IPS DF 4.7 (cell line): ENCODE data around the gene SLC46A1.

Experiments used
- DNase-seq: peaks from one replicate; pipeline ENCODE4 v3.0.0-alpha.2; 2013; ENCODE audit warnings: low spot score; ENCODE audit errors: extremely low read depth

Gene SLC46A1

DNA sequence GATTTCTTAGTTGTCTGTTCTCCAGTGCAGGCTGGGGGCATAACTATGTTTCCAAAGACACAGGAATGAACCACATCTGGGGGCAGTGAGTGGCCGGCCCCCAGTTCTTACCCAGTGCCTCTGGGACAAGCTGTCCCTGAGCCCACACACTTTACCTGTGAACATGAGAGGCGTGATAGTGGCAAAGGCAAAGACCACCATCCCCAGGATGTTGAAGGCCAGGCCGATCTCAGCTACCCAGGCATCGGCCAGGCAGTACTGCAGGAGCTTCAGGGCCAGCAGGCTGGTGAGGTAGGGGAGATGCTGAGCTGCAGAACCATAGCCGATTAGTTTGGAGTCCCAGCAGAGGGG is 1.6 kb downstream of the SLC46A1 start:
- DNase-seq: no peak

GRCh38 chr17:28404007-28404406 is 2.0 kb downstream of the SLC46A1 start:
- DNase-seq: no peak

DNA sequence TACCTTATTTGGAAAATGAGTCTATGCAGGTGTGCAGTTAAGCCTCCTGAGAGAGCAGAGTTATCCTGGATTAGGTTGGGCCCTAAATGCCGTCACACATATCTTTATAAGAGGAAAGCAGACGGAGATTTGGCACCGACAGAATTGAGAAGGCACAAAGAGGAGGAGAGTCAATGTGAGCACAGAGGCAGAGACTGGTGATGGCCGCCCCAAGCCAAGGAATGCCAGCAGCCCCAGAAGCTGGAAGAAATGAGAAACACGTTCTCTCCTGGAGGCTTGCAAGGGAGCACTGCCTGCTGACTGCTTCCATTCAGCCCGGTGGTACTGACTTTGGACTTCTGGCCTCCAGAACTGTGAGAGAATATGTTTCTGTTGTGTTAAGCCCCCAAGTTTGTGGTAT is 3.2 kb downstream of the SLC46A1 start:
- no peak for DNase-seq

DNA sequence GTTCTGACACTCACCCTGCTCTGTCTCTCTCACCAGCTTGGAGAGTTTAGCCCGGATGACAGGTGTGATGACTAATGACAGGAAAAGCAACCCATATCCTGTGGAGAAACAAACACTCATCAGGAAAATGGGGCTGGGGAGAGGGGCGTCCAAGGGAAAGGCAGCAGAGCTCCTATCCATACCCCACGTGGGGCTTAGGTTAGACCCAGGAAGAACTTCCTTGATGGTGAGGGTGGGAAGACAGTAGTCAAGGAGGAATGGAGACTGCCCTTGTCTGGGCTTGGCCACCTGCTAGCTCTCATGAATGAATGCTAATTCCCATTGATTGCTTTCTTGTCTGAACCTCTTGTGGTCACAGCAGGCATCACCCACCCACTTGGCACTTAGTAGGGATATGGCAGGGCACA is 3.8 kb downstream of the SLC46A1 start:
- DNase-seq: no peak

DNA sequence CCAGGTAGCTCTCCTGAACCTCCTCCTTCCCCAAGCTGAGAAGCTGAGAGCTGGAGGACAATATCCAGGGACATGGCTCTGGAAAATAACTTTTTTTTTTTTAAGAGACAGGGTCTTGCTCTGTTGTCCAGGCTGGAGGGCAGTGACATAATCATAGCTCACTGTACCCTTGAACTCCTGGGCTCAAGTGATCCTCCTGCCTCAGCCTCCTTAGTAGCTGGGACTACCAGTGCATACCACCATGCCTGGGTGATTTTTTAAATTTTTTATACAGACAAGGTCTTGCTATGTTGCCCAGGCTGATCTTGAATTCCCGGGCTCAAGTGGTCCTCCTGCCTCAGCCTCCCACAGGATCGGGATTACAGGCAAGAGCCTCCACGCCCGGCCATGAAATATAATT is 6.2 kb downstream of the SLC46A1 start:
- DNase-seq: no peak

GRCh38 chr17:28398280-28398981 is 7.6 kb downstream of the SLC46A1 start:
- no peak for DNase-seq

GRCh38 chr17:28397687-28398279 is 8.2 kb downstream of the SLC46A1 start:
- no peak for DNase-seq

- no peak for DNase-seq
These were observed 8.7 kb downstream of the SLC46A1 start for GRCh38 chr17:28397275-28397674.

GRCh38 chr17:28396635-28397239 is 9.3 kb downstream of the SLC46A1 start:
- no peak for DNase-seq

- no peak for DNase-seq
These were observed 10.0 kb downstream of the SLC46A1 start for GRCh38 chr17:28395968-28396367.

DNA sequence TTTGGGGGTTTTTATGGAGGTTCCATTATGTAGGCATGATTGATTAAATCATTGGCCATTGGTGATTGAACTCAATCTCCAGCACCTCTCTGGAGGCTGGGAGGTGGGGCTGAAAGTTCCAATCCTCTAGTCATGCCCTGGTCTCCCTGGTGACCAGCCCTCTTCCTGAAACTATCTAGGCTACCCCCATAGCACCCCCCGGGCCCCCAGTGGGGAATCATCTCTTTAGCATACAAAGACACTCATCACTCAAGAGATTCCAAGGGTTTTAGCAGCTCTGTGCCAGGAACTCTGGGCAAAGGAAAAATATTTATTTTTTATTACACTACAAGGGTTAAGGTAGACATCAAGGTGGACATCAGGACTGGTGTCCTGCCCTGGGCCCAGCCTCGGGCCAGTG is 10.6 kb downstream of the SLC46A1 start:
- DNase-seq: no peak

DNA sequence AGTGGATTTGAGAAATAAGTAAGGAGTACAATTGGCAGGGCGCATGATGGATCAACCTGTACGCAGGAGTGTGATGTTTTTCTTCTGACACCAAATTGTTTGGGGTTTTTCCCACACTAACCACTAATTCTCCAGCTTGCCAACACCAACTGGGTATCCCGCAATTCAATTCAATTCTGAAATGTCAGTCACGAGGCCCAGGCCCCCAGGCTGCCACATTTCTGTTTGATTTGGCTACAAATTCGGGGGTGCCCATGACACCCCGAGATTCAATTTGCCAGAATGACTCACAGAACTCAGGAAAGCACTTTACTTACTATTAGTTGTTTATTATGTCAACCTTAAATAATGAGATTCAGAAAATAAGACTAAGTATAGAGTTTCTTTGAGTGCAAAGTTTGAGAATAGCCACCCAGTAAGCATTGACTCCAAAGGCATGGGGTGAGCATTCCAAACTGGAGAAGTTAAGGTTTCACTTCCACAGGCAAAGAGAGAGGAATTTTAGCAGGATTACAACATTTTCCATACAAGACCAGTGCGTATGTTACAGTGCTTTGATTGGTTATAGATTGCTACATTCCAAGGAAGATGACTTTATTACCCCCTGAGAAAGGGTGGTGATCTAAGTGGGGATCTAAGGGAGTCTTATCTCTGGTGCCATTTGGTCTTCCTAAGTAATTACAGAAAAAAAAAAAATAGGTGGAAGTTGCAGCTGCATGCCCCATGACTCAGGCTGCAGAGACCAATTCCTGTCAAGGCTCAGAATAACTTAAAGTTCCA is 11.5 kb downstream of the SLC46A1 start:
- DNase-seq: no peak

DNA sequence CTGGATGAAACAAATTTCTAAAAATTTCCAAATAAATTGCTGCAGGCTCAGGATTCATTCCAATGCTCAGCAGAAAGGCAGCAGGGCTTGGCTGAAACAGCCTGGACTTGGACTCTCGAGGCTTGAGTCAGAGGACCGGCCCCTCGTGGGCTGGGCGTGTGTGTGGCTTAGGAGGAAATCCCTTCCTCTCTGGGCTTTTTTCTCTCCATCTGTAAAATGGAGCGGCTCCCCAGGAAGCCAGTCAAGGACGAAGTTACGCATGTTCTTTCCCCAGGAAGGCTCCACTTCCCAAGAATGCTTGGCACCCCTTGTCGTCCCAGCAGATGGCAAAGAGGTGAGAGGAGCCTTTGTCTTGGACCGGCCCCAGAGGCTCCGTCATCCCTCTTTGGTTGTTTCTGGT is 13.5 kb downstream of the SLC46A1 start:
- no peak for DNase-seq

- DNase-seq: no peak
These were observed 14.6 kb downstream of the SLC46A1 start for GRCh38 chr17:28391401-28391800.

- no peak for DNase-seq
These were observed 15.0 kb downstream of the SLC46A1 start for GRCh38 chr17:28390984-28391383.

GRCh38 chr17:28390563-28390962 is 15.4 kb downstream of the SLC46A1 start:
- DNase-seq: no peak

GRCh38 chr17:28390141-28390540 is 15.9 kb downstream of the SLC46A1 start:
- DNase-seq: no peak

DNA sequence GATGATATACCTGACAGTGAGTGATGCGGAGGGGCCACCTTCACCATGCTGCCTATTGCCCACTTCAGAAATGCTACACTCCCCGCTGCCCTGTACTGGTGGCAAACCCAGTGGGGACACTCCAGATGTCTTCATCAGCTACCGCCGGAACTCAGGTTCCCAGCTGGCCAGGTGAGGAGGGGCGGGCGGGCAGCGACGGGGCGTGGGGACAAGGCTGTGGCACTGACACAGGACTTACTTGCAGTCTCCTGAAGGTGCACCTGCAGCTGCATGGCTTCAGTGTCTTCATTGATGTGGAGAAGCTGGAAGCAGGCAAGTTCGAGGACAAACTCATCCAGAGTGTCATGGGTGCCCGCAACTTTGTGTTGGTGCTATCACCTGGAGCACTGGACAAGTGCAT is 17.9 kb downstream of the SLC46A1 start:
- no peak for DNase-seq

DNA sequence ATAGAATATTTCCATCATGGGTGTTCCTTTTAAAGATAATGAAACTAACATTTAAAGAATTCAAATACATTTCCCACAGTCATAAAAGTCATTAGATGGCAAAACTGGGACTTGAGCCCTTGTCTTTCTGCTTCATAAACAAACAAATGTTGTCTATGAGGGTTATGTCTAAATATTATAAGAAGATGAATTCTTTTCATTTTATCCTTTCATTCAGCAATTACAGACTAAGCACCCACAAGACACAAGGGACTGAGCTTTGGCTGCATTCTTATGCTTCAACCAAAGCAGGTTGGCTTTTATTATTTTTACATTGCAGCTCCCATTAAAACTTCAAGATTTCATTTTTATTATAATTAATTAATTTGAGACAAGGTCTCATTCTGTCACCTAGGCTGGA is 19.6 kb downstream of the SLC46A1 start:
- DNase-seq: no peak

- no peak for DNase-seq
These were observed 20.6 kb downstream of the SLC46A1 start for GRCh38 chr17:28385406-28385805.

DNA sequence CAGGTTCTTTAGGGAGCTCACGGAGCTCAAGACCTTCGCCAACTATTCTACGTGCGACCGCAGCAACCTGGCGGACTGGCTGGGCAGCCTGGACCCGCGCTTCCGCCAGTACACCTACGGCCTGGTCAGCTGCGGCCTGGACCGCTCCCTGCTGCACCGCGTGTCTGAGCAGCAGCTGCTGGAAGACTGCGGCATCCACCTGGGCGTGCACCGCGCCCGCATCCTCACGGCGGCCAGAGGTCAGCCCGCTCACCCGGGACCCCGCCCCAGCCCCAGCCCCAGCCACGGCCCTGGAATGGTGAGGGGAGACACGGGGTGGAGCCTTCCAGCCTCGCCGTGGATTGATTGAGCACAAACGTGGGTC is 21.0 kb downstream of the SLC46A1 start:
- no peak for DNase-seq

GRCh38 chr17:28384281-28385036 is 21.6 kb downstream of the SLC46A1 start:
- no peak for DNase-seq
